GM10847 (cell line): Measurements from ENCODE around the gene PGAP3.

Experiments used
- POLR2A ChIP-seq: IDR thresholded peaks from 2 replicates; pipeline ENCODE4 v1.6.1; 2011; ENCODE audit not compliant: insufficient read length; ENCODE audit errors: extremely low read depth

The PGAP3 gene

GRCh38 chr17:39633570-39634183, 54.2 kb downstream of the PGAP3 start:
- TF ChIP-seq POLR2A, result no peak

GRCh38 chr17:39632153-39632941, 55.5 kb downstream of the PGAP3 start:
- no peak for TF ChIP-seq POLR2A

GRCh38 chr17:39631403-39631802, 56.5 kb downstream of the PGAP3 start:
- TF ChIP-seq POLR2A, result no peak

- no peak for TF ChIP-seq POLR2A
Measured at GRCh38 chr17:39629898-39630297, 58.0 kb downstream of the PGAP3 start.

GRCh38 chr17:39629494-39629880, 58.4 kb downstream of the PGAP3 start:
- TF ChIP-seq POLR2A, result no peak

GRCh38 chr17:39628655-39629493, 59.0 kb downstream of the PGAP3 start:
- TF ChIP-seq POLR2A, result no peak

GRCh38 chr17:39627712-39628516, 59.9 kb downstream of the PGAP3 start:
- TF ChIP-seq POLR2A, result no peak

GRCh38 chr17:39627047-39627711, 60.7 kb downstream of the PGAP3 start:
- no peak for TF ChIP-seq POLR2A

- no peak for TF ChIP-seq POLR2A
Measured at GRCh38 chr17:39626171-39627046, 61.4 kb downstream of the PGAP3 start, which contains the start of gene PPP1R1B. Gene PPP1R1B (plus strand): TSS chr17:39626952. CDS start chr17:39627393, 441 bp downstream.

GRCh38 chr17:39625198-39625785, 62.6 kb downstream of the PGAP3 start:
- no peak for TF ChIP-seq POLR2A

- no peak for TF ChIP-seq POLR2A
Measured at GRCh38 chr17:39624313-39624712, 63.5 kb downstream of the PGAP3 start.

- no peak for TF ChIP-seq POLR2A
Measured at GRCh38 chr17:39623356-39623950, 64.4 kb downstream of the PGAP3 start.
